IPS-NIHi7 (cell line): ENCODE data around the gene SLC35F3.
A peak's percentile ranks its signal among the peaks of the same experiment; 100 is the strongest.
"Not testable (repeated sequence)": the region's sequence is repeated elsewhere in the genome, so short reads cannot be mapped to it uniquely, and the experiment has no call there.

ENCODE experiments used
- DNase-seq: peaks from one replicate; pipeline ENCODE4 v3.0.0; 2012; ENCODE audit warnings: mixed read lengths; ENCODE audit errors: extremely low spot score

SLC35F3 gene

DNA sequence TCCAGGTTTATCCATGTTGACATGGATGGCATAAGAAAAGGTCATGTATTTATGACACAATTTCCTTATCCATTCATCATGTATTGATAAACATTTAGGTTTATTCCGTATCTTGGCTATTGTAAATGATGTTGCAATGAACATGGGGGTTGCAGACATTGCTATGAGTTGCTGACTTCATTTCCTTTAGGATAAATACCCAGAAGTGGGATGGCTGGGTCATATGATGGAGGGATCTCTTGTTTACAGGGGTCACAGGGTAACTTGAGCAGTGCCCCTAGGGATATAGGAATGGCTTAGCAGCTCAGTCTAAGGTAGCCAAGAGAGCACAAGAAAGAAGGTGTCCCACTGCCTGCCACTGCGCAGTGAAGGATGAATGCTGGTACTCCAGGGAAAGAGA, 239.2 kb downstream of the SLC35F3 start:
- DNase-seq: no peak

DNA sequence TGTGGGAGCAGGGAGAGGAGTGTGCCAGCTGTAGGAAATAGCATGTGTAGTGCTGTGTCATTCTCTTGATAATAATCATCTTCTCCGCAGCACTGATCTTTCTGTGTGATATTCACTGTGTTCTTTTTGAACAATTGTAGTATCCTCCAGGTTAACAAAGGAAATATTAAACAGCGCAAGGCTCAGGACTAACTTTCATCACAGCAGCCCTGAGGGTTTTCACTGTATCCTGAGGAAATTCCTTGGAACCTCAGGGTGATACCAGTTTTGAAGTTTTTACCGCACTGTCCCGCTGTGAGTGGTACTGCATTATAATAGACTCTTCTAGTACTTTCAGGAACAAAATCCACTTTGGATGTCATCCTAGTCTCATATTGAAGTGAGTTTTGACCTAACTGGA, 240.4 kb downstream of the SLC35F3 start:
- DNase-seq: no peak

DNA sequence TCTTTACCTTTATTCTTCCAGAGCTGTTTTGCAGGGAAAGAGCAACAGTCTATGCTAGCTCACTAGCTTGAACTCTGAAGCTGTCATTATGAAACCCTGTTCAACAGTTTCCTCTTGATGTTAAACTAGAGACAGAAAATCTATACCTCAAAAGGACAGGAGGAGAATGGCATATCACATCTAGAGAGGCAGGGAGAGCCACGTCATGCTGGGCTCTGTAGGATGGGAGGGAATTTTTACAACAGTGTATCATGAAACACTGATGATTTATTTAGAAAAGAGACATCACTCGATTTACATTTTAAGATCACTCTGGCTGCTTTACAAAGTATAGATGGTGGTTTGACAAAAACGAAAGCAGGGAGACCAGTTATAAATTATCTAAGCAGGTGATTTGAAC, 243.9 kb downstream of the SLC35F3 start:
- DNase-seq: no peak

DNA sequence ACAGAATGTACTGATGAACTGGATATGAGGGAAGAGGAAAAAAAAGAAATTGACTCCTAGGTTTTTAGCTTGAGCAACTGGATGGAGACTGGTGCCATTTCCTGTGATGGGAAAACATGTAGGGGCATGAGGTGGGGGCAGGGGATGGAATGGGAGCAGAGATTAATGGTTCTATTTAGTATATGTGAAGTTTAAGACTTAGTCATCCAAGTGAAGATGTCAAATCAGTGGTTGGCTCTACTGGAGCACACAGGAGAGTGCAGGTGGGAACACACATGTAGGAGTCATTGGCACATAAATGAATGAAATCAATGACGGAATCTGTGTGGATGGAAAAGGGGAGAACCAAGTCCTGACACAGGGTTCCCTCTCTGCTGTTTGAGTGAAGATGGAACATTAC, 244.3 kb downstream of the SLC35F3 start:
- no peak for DNase-seq

DNA sequence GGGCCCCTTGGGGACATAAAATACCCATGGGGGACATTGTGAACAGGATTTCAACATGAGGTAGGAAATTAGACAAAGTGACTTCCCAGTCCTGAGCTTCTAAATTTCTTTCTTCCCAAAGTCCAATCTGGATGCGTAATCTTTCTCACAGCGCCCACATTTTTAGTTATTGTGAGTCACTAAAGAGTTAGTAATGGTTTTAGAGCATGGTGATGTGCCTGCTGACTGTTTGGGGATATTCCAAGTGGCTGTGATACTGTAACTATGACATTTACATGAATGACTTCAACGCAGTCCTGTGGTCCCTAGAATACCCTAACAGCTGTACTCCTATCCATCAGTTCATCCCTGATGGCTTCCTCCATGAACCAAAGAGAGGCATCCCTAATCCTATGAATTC, 244.7 kb downstream of the SLC35F3 start:
- DNase-seq: no peak

DNA sequence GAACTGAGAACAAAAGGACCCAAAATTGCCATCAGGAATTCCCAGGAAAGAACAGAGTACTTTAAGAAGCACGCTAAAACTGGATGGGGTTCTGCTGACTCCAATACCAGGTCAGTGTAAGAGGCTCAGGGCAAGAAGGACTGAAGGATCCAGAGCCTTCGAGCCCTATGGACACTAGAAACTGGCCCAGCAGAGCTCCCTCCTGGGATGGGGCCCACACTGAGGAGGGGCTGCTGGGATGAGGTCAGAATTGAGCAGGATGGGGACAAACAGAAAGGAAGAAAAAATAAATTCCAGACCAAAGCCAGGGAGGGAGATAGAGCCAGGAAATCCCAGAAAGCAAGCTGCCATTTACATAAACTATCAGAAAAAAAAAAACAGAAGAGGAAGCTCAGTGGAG, 246.4 kb downstream of the SLC35F3 start:
- DNase-seq: no peak

DNA sequence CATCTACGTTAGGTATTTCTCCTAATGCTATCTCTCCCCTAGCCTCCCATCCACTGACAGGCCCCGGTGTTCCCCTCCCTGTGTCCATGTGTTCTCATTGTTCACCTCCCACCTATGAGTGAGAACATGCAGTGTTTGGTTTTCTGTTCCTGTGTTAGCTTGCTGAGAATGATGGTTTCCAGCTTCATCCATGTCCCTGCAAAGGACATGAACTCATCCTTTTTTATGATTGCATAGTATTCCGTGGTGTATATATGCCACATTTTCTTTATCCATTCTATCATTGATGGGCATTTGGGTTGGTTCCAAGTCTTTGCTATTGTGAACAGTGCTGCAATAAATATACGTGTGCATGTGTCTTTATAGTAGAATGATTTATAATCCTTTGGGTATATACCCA, 247.9 kb downstream of the SLC35F3 start:
- not testable (repeated sequence) for DNase-seq

DNA sequence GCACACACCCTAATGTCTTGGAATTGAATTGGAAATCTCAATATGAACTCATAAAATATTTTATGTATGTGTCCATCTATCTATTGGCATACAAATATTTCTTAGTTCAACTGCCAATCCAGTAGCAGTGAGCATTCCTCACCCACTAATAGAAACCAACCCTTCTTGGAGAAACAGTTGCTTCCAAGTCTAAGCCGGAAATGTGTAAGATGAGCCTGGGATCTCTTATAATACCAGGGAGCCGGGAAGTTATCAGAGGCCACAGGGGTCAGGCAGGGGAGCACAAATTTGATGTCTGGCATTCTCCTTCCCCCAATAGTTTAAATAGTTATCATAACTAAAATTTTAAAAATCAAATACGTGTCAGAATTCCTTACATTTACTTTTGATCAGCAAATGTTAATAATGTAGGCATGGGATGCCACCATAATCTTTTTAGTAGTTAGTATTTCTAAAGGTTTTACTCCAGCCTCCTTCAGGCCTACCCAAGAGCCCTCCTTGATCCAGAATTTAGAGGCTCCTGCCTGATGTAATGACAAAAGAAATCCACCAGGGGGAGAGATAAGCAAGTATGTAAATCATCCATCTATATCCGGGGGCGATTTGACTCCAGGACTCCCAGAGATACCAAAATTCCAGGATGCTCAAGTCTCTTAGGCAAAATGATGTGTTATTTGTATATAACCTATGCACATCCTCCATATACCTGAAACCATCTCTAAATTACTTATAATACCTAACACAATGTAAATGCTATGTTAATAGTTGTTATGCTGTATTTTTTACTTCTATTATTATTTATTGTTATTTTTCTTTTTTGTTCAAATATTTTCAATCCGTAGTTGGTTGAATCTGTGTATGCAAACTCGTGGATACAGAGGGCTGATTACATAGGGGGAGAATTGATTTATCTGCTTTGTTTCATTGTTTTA, 250.1 kb downstream of the SLC35F3 start:
- DNase-seq: peak; percentile 75

DNA sequence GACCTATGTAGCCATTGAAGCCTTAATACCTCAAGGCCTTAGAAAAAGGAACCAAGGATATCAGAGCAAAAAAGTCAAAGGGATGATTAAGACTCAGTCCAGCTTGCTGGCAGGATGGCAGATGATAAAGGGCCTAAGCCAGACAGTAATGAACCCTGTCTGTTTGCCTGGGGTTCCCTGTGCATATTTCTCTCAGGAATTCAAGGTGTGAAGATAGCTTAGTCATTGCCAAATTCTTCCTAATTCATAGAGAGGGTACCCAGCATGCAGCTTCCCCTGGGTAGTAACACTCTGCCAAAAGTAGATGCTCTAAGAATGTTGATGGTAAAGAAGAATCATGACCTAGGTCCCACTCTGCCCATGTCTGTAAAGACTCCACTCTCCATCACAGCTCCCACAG, 258.2 kb downstream of the SLC35F3 start:
- no peak for DNase-seq

DNA sequence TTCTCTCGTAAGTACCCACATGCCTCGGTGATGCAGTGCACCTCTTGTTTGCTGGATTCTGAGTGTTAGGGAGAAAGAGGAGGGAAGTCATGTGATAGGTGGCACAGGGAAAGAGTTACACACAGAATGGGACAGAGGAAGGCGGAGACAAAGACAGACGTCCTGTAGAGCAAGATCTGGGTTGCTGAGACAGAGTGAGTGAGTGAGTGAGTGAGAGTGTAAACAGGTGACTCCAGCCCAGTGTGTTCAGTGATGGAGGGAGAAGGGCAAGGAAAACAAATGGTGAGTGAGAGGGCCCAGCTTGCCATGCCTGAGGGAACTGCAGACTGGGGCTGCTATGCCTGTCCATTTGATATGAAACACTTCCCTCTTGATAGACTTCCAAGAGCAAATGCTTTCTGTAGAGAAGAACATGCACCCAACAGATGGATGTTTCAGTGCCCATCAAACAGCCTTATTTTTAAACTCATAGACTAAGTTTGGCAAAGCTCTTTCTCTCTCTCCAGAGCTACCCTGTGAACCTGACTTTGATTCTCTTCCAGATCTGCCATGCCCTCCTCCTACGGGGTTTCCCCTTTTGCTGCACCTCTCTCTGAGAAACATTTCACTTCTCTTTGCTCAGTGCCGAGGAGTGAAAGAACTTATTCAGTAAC, 258.9 kb downstream of the SLC35F3 start:
- DNase-seq: no peak

DNA sequence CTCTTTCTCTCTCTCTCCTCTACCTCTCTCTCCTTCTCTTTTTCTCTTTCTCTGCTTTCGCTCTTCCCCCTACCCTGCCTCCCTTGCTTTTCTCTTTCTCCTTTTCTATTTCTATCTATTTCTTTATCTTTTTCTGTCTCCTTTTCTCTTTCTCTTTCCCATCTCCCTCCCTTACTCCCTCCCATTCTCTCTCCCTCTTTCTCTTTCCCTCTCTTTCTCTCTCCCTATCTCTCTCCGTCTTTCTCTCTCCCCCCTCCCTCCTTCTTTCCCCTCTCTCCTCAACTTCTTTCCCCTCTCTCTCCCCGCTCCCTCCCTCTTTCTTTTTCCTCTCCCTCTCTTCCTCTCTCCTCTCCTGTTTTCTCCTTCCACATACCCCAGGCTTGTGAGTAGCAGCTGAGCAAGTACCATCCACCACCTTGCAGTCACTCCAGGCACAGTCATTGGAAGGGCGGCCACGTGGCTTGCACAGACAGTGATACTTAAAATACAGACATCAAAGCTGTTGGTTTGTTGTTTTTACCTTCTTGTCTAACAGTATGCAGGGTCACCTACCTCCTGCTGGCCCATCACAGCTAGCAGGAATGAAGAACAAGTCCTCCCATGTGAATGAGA, 259.7 kb downstream of the SLC35F3 start:
- no peak for DNase-seq

DNA sequence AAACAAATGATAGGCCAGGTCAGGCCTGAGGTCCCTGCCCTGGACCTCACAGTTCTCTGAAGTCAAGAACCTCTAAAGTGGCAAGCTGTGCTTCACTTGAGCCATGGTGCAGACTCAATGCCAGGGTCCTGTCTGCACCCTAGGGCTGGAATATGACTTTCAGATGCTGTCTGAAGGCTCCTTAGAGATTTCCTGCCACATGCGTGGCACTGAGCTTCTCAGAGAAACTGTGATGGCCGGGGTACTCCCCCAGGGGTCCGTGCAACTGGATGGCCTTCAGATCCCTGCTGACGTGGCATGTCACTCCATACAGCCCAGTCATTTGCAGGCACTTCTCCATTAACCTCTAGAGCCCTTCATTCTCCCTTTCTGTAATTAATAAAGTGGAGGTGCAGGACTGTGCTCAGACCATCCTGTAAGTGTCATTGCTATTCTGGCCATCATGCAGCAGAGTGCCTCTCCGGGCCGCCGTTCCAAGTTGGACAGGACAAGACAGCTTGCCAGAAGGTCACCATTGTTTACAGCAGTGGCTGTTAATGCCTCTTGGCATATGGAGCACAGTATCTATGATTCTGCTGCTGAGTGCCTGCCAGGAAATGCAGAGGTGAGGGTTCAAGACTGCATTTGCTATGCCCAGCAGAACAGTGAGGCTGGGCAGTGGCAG, 263.7 kb downstream of the SLC35F3 start:
- no peak for DNase-seq

DNA sequence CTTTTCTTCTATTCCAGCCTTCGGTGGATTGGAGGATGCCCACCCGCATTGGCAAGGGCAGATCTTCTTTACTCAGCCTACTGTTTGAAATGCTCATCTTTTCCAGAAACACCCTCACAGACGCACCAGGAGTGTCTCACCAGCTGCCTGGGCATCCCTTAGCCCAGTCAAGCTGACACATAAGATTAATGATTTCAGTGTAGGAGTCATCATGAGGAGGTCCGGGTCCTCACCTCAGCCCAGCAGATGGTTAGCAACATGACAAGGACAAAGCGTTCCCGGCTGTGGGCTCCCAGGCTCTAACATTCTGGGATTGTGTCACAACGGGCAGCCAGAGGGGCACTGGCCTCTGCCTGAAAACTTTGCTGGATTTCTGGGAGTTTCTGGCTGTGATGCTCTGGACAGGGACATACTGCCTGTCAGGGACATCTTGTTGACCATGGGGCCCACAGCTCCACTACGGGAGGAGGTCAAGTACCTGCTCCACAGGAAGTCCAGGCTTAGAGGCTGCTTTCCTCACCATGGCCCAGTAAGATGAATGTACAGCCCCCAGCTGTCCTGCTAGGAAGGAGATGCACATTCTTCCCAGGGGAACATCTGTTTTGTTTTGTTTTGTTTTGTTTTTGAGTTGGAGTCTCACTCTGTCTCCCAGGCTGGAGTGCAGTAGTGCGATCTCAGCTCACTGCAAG, 264.8 kb downstream of the SLC35F3 start:
- DNase-seq: no peak

DNA sequence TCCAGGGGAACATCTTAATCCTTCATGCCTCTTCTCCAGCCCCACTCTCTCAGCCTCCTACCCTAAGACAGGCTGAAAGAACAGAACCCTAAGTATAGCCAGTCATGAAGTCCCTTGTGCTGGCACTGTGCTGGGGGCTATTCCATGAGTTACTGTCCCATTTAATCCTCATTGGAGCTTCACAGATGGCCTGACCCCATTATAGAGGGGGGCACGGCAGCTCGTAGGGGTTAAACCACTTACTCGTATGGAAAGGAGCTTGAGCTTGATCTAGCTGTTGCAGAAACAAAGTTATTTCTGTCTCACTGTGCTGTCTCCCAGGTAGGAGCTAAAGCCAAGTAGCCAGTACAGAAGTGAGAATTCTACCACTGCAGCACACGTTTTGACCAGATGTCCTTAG, 265.6 kb downstream of the SLC35F3 start:
- no peak for DNase-seq

DNA sequence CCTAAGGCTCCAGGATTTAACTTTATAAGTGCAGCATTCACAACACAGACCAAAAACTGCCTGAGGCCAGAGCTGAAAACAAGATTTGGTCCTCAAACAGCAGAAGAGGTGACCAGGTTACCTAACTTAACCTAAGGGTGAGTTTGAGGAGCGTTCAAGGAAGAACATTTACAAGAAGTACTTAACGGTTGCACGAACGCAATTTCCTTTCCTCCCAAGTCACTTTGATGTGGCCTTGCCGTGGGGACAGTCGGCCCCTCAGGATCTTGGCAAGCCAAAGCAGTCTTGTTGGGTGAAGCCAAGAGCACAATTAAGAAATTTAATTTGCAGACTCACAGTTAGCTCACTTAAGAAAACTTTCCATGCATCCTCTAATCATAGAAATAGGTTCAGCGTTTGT, 266.1 kb downstream of the SLC35F3 start:
- no peak for DNase-seq

DNA sequence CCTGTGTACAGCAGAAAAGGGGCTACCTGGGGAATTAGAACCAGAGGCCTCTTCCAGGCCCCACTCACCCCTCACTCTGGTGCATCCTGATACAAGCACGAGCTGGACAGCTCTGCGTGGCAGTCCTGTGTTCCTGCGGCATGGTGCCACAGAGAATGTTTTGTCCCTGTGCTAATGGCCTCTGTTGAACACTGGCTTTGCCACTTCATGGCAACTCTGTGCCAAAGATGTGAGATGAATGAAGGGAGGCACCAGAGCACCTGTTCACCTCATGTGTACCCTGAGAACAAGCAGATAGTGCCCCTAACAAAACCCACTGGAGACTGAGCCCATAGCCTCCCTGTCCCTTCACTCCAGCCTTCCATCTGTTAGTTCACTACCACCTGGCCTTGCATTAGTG, 269.5 kb downstream of the SLC35F3 start:
- DNase-seq: no peak

DNA sequence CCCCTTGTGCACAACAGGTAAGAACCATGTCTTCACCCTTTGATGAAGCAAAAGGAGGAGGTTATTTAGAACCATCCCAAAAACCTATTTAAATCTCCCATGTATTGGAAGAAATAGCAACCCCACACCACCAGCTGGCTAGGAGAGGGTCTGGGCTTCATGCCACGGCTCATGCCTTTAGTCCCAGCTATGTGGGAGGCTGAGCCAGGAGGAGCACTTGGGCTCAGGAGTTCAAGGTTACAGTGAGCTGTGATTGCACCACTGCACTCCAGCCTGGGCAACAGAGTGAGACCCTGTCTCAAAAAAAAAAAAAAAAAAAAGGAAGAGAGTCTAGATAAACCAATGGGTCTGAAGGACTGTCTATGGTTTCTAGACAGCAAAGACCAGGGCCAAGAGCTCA, 270.9 kb downstream of the SLC35F3 start:
- DNase-seq: no peak

DNA sequence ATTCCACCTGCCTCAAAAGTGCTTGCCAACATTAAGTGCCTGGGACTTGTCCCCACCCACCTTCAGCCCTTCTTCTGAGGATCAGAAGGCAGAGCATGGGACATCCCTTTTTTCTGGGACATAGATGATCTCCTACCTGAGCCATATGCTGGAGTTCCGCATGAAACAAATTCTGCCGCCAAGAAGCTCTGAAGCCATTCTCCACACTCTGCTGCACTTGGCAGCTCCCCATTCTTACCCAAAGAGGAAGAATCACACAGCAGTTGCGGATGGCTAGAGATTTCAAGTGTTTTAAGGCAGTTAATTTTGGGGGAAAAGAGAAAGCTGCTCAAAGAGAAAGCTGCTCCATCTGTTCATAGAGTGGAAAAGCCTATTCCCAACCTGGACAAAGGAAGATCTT, 271.5 kb downstream of the SLC35F3 start:
- no peak for DNase-seq

DNA sequence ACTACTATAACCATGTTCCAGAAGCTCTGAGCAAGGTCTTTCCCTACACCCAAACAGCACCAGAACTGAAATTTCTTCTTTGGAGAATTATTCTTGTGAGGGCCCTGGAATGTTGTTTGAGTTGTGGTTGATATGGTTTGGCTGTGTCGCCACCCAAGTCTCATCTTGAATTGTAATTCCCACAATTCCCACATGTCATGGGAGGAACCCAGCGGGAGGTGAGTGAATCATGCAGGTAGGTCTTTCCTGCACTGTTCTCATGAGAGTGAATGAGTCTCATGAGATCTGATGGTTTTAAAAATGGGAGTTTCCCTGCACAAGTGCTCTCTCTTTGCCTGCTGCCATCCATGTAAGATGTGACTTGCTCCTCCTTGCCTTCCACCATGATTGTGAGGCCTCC, 272.4 kb downstream of the SLC35F3 start:
- DNase-seq: not testable (repeated sequence)

DNA sequence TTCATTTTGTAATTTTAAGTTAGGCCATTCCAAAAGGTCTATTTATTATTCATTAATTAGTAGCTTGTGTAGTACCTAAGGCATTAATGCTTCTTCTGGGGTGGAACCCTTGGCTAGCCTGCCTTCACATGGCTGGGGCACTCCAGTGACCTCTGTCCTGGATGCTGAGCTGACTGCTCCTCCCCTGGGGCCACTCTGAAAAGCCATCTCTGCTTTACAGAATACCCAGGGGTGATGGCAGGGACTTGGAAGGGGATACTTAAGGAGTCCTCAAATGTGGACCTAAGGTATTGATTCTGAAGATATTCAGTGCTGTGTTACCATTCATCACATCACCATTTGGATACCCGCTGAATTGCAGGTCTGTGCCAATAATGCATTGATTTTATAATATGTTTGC, 281.0 kb downstream of the SLC35F3 start:
- no peak for DNase-seq

DNA sequence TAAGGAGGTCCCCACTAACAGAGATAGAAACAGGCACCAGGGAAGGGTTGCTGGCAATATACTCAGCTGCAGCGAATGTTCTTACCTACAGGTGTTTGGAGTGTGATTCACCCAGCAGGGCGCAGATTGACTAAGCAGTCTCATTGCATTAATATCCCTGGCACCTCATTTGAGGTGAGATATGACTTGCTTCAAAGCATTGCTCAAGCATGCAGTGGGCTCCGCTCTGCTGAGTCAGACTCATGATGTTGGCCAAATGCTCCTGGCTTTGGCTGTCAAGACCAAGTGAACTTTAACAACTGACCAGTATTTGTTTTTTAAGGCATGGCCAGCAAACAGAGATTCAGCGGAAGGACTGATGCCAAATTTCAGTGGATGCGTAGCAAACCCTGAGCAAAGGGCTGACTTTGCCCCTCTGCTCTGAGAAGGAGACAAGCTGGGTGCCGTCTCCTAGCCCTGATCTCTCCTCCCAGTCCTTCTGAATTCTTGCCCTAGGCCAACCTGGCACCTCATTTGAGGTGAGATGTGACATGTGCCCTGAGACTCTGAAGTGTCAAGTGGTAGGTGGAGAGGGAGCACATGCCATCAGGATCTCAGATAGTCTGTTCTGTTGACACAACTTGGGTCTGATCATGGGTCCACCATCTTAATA, 281.7 kb downstream of the SLC35F3 start:
- DNase-seq: no peak
